ENCODE results near the gene RAB4B. TPM values are rescaled to one million over a fixed set of nuclear protein-coding genes. Genes with fewer than 3 reads are reported as not detected.
"Not testable (repeated sequence)": the region's sequence is repeated elsewhere in the genome, so short reads cannot be mapped to it uniquely, and the experiment has no call there.

The RAB4B gene, protein sequence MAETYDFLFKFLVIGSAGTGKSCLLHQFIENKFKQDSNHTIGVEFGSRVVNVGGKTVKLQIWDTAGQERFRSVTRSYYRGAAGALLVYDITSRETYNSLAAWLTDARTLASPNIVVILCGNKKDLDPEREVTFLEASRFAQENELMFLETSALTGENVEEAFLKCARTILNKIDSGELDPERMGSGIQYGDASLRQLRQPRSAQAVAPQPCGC
- 10 to 100 TPM; 39.9 to 78.5 (median 58.6) TPM for total RNA-seq

DNA sequence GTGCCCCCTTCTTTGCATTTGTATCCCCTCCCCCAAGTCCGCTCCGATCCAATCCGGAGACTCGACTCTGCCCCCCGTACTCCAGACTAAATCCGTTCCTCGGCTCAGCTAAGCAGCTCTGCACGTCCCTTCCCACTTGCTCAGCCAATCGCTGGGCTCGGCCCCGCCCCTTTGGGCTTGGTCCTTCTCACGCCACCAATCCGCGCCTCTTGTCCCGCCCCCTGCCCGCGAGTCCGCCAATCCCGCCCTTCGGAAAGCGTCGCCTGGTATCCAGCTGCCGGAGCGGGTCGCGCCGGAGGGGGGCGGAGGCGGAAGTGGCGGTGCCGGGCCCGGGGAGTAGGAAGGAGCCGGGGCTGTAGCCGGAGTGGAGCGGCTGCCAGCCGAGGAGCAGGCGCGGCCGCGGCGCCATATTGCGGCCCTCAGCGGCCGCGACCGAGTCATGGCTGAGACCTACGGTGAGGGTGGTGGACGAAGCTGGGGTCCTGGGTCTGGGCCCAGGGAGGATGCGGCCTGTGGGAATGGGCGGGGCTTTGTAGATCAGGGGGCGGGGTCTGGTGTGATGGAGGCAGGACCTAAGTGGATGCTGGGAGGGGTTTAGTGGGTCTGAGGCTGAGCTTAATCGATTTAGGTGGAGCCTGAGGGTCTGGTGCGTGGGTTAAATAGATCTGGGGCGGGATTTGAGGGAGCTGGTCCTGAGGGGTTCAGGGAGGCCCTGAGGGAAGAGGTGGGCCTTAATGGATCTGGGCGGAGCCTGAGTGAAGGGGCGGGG is at the start of gene RAB4B:
TSS of gene RAB4B (plus strand) at position 311 of the 769 bp plus-strand sequence. CDS start at position 440, 129 bp downstream.
- Histone ChIP-seq H3K9me3 (no peaks in the 10 kb centered on the region), H3K36me3 (no peaks in the 10 kb centered on the region), H3K27me3 (no peaks in the 10 kb centered on the region), H3K4me1 (peaks cover 13 to 20% (median 18%) of the 10 kb centered on the region in 4 donors), H3K27ac (peak within 1 kb of the TSS; percentile 92 to 98 (median 98)), H3K4me3 (peak within 1 kb of the TSS; percentile 75 to 90 (median 88))
- peak; percentile 100 for DNase-seq
- WGBS, 2 donors, result 0% methylated on average over 16 to 40 of the region's 56 CpGs
- ATAC-seq (ENCODE audit: low FRiP score in 2 of 2), result peak; percentile 98
- TF ChIP-seq POLR2AphosphoS5 (IDR thresholded peaks at IDR 0.05), result peak; percentile 81 to 89
- TF ChIP-seq EP300 (IDR thresholded peaks at IDR 0.05), result no peak
- peak; percentile 28 to 91 (median 59) for TF ChIP-seq POLR2A (IDR thresholded peaks at IDR 0.05)
- TF ChIP-seq, protein P1, sequence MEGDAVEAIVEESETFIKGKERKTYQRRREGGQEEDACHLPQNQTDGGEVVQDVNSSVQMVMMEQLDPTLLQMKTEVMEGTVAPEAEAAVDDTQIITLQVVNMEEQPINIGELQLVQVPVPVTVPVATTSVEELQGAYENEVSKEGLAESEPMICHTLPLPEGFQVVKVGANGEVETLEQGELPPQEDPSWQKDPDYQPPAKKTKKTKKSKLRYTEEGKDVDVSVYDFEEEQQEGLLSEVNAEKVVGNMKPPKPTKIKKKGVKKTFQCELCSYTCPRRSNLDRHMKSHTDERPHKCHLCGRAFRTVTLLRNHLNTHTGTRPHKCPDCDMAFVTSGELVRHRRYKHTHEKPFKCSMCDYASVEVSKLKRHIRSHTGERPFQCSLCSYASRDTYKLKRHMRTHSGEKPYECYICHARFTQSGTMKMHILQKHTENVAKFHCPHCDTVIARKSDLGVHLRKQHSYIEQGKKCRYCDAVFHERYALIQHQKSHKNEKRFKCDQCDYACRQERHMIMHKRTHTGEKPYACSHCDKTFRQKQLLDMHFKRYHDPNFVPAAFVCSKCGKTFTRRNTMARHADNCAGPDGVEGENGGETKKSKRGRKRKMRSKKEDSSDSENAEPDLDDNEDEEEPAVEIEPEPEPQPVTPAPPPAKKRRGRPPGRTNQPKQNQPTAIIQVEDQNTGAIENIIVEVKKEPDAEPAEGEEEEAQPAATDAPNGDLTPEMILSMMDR (IDR thresholded peaks at IDR 0.05), result peak in 4 of 6 experiments; percentile 47 to 64 (median 54)

DNA sequence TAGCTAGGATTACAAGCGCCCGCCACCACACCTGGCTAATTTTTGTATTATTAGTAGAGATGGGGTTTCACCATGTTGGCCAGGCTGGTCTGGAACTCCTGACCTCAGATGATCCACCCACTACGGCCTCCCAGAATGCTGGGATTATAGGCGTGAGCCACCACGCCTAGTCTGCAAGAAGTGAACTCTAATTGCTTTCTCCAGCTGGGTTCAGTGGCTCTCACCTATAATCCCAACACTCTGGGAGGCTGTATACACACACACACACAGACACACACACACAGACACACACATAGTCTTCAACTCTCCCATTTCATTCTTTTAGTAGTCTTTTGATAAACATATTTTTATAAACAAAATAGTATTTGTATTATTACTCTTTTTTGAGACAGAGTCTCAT is 48.0 kb upstream of the RAB4B start:
- H3K36me3 ChIP-seq, result peaks cover 60 to 99% (median 97%) of the 10 kb centered on the region in 4 donors
- DNase-seq; ATAC-seq (ENCODE audit: low FRiP score in 2 of 2); H3K27ac ChIP-seq; H3K4me1 ChIP-seq; H3K9me3 ChIP-seq; H3K27me3 ChIP-seq; H3K4me3 ChIP-seq: not testable (repeated sequence)
- 91 to 93% methylated on average over 5 of the region's 5 CpGs for WGBS, 2 donors

DNA sequence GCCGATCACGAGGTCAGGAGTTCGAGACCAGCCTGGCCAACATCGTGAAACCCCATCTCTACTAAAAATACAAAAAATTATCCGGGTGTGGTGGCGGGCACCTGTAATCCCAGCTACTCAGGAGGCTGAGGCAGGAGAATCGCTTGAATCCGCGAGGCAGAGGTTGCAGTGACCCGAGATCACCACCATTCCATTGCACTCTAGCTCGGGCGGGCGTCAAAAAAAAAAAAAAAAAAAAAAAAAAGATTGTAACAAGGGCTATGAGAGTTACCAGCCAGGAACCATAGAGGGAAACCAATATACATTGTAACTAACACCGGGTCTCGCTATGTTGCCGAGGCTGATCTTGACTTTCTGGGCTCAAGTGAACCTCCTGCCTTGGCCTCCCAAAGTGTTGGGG is 45.7 kb upstream of the RAB4B start:
- ATAC-seq (ENCODE audit: low FRiP score in 2 of 2); H3K4me3 ChIP-seq; H3K27ac ChIP-seq; H3K27me3 ChIP-seq; H3K9me3 ChIP-seq; H3K4me1 ChIP-seq; DNase-seq: not testable (repeated sequence)
- H3K36me3 ChIP-seq, result peaks cover 62 to 100% (median 97%) of the 10 kb centered on the region in 4 donors
- 96 to 98% methylated on average over 16 of the region's 16 CpGs for WGBS, 2 donors

DNA sequence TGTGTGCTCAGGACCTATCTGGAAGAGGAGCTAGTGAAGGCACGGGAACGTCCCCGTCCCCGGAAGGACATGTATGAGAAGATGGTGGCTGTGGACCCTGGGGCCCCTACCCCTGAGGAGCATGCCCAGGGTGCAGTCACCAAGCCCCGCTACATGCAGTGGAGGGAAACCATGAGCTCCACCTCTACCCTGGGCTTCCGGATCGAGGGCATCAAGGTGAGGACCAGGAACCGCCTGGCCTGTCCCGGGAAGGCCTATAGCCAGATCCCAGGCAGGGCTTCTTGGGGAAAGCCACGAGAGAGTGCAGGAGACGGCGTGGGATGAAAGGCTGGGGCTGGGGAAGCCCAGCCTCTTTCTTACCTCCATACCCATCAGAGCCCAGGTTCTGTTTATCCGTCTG is 44.9 kb upstream of the RAB4B start:
- no peak for TF ChIP-seq POLR2A (IDR thresholded peaks at IDR 0.05)
- no peak for TF ChIP-seq EP300 (IDR thresholded peaks at IDR 0.05)
- TF ChIP-seq, protein P1 (IDR thresholded peaks at IDR 0.05), result no peak
- no peak for TF ChIP-seq POLR2AphosphoS5 (IDR thresholded peaks at IDR 0.05)
- H3K4me1 ChIP-seq, result peaks cover 0 to 9% (median 5%) of the 10 kb centered on the region in 4 donors
- WGBS, 2 donors, result 85 to 98% methylated on average over 10 to 13 of the region's 13 CpGs
- peak overlapping the region in 1 of 4 donors; percentile 3 for H3K27ac ChIP-seq
- H3K27me3 ChIP-seq, result no peaks in the 10 kb centered on the region
- no peak overlapping the region for H3K4me3 ChIP-seq
- H3K36me3 ChIP-seq, result peaks cover 62 to 100% (median 96%) of the 10 kb centered on the region in 4 donors
- H3K9me3 ChIP-seq, result no peaks in the 10 kb centered on the region
- no peak for ATAC-seq (ENCODE audit: low FRiP score in 2 of 2)
- DNase-seq, result no peak

DNA sequence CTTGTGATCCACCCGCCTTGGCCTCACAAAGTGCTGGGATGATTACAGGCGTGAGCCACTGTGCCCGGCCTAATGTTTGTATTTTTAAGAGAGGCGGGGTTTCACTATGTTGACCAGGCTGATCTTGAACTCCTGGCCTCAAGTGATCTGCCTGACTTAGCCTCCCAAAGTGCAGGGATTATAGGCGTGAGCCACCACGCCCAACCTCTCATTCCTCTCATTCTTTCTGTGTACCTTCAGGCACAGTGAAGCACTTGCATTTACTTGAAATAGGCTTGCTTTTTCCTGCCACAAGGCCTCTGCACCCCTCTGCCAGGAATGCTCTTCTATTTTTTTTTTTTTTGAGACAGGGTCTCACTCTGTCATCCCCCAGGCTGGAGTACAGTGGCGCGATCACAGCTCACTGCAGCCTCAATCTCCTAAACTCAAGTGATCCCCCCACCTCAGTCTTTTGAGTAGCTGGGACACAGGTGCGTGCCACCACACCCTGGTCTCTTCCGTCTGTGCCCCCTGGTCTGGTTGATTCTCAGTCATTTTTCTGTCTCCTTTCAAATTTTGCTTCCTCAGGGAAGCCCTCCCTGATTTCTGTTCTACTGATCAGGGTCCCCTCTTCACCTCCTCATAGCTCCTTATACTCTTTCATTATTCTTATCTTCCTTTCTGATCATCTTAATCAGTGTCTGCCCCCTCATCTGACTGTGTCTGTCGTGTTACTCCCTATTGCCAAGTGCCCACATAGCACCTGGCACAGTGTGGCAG is 42.9 kb upstream of the RAB4B start:
- ATAC-seq (ENCODE audit: low FRiP score in 2 of 2), result peak in 1 of 2 donors; percentile 62
- WGBS, 2 donors, result 88 to 90% methylated on average over 11 of the region's 11 CpGs

DNA sequence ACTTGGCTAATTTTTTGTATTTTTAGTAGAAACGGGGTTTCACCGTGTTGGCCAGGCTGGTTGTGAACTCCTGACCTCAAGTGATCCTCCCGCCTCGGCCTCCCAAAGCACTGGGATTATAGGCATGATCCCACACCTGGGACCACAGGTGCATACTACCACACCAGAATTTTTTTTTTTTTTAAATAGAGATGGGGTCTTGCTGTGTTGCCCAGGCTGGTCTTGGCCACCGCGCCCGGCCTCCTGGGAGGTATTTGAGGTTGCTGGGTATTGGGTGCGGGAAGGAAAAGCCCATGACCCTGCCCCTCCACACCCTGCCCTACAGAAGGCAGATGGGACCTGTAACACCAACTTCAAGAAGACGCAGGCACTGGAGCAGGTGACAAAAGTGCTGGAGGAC is 41.4 kb upstream of the RAB4B start:
- Histone ChIP-seq H3K36me3 (peaks cover 44 to 98% (median 87%) of the 10 kb centered on the region in 4 donors), H3K9me3 (no peaks in the 10 kb centered on the region), H3K4me3 (no peak overlapping the region), H3K27ac (peak overlapping the region in 2 of 4 donors; percentile 4 to 59), H3K4me1 (peaks cover 3 to 9% (median 5%) of the 10 kb centered on the region in 4 donors), H3K27me3 (no peaks in the 10 kb centered on the region)
- whole genome bisulfite sequencing, 2 donors, result 86 to 96% methylated on average over 9 of the region's 9 CpGs
- ATAC-seq (ENCODE audit: low FRiP score in 2 of 2), result no peak
- no peak for DNase-seq
- TF ChIP-seq, protein P1 (IDR thresholded peaks at IDR 0.05), result no peak
- no peak for TF ChIP-seq EP300 (IDR thresholded peaks at IDR 0.05)
- no peak for TF ChIP-seq POLR2AphosphoS5 (IDR thresholded peaks at IDR 0.05)
- no peak for TF ChIP-seq POLR2A (IDR thresholded peaks at IDR 0.05)

More for the DNA sequence above, 42.9 kb upstream of the RAB4B start:
- DNase-seq, result peak in 1 of 2 donors; percentile 64
- Histone ChIP-seq H3K27me3 (no peaks in the 10 kb centered on the region), H3K27ac (peak overlapping the region; percentile 44 to 75 (median 62)), H3K9me3 (no peaks in the 10 kb centered on the region), H3K36me3 (peaks cover 52 to 100% (median 96%) of the 10 kb centered on the region in 4 donors), H3K4me1 (peaks cover 0 to 9% (median 5%) of the 10 kb centered on the region in 4 donors), H3K4me3 (no peak overlapping the region)
- TF ChIP-seq POLR2AphosphoS5 (IDR thresholded peaks at IDR 0.05) (no peak), EP300 (IDR thresholded peaks at IDR 0.05) (no peak)
